Memory B cell (primary cell): ENCODE data around the gene GSTO1.

Experiments used
- ATAC-seq: fragments of 150-1000 bp; cut with Tn5 transposase; 2 replicates; pipeline ENCODE4 v1.10.0; 2021; ENCODE audit warnings: low read depth, mild to moderate bottlenecking, moderate library complexity
- DNase-seq, 2 donors: peaks; one replicate each; pipeline ENCODE4 v3.0.0; 2022; ENCODE audit warnings: low spot score in 2 of 2
- H3K27ac Mint-ChIP-seq: one replicate; pipeline ENCODE4 v1.8.0; 2022; ENCODE audit warnings: mild to moderate bottlenecking, moderate library complexity, mixed read lengths
- H3K27me3 Mint-ChIP-seq: one replicate; pipeline ENCODE4 v1.8.0; 2022; ENCODE audit warnings: mixed read lengths
- H3K36me3 Mint-ChIP-seq: one replicate; pipeline ENCODE4 v1.8.0; 2022; ENCODE audit warnings: mild to moderate bottlenecking, mixed read lengths
- H3K4me1 Mint-ChIP-seq: one replicate; pipeline ENCODE4 v1.8.0; 2022; ENCODE audit warnings: mixed read lengths
- H3K4me3 Mint-ChIP-seq: one replicate; pipeline ENCODE4 v1.8.0; 2022; ENCODE audit warnings: mild to moderate bottlenecking, moderate library complexity, mixed read lengths
- H3K9me3 Mint-ChIP-seq: one replicate; pipeline ENCODE4 v1.8.0; 2022; ENCODE audit warnings: mixed read lengths

GSTO1 gene

DNA sequence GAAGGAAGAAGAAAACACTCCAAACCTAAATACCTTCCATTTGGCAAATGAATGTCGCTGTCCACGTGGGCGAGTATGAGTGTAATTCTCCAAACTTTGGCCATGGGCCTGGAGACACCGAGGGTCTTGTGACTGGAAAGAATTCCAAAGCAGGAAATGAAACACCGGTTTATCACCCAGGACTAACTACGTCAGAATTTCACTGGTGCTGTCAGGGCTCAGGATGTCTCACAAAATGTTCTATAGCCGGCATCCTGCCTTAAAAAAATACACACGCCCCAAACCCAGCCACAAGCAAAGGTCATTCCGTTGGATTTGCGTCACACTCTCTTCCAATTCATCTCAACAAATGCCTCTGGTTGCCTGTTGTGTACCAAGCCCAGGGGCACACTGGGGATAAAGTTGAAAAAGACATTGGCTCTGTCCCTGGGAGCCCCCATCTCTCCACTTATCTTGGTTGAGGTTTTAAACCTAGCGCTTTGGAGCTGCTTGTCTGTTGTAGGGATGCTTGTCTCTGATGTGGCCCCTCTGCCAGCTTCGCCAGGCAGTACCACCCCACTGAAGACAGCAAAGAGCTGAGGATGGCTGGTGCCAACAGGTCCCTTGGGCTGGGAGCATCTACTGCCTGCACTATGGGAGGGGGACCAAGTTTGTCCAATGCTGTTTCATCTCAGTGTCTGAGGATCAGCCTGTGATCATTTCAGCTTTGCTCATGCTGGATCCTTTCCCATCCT lies 45.5 kb downstream of the GSTO1 start:
- Mint-ChIP-seq H3K9me3 (no peaks in the 10 kb centered on the region), H3K4me3 (no peak overlapping the region), H3K27me3 (peaks cover 8% of the 10 kb centered on the region), H3K36me3 (no peaks in the 10 kb centered on the region), H3K4me1 (peaks cover 2% of the 10 kb centered on the region), H3K27ac (no peak overlapping the region)
- DNase-seq (no peak), ATAC-seq (no peak)

DNA sequence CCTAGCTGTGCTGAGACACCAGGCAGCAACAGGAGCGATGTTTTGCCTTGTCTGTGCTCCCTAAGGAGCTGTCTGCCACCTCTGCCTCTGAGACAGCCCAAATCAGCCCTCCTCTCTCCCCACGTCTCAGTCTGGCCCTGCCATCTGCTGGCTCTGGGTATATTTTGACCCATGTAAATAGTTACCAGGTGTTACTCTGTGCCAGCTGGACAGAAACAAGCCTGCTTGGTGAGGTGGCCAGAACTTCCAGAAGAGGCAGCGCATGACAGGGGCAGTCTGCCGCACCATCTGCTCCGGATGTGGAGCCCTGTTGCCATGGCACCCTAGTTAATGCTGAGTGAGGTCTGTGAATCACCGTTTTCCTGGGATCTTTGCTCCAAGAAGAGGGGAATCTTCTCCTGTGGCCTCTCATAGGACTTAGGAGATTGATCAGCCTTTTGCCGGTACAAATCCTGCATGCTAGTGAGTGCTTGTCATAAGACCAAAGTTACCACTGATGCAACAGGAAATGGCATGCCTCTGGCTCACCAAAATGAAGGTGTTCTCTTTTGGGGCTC lies 46.1 kb downstream of the GSTO1 start:
- ATAC-seq (no peak), DNase-seq (no peak)
- H3K27ac Mint-ChIP-seq: no peak overlapping the region
- peaks cover 5% of the 10 kb centered on the region for H3K27me3 Mint-ChIP-seq
- peaks cover 6% of the 10 kb centered on the region for H3K4me1 Mint-ChIP-seq
- H3K36me3 Mint-ChIP-seq: no peaks in the 10 kb centered on the region
- no peak overlapping the region for H3K4me3 Mint-ChIP-seq
- no peaks in the 10 kb centered on the region for H3K9me3 Mint-ChIP-seq

DNA sequence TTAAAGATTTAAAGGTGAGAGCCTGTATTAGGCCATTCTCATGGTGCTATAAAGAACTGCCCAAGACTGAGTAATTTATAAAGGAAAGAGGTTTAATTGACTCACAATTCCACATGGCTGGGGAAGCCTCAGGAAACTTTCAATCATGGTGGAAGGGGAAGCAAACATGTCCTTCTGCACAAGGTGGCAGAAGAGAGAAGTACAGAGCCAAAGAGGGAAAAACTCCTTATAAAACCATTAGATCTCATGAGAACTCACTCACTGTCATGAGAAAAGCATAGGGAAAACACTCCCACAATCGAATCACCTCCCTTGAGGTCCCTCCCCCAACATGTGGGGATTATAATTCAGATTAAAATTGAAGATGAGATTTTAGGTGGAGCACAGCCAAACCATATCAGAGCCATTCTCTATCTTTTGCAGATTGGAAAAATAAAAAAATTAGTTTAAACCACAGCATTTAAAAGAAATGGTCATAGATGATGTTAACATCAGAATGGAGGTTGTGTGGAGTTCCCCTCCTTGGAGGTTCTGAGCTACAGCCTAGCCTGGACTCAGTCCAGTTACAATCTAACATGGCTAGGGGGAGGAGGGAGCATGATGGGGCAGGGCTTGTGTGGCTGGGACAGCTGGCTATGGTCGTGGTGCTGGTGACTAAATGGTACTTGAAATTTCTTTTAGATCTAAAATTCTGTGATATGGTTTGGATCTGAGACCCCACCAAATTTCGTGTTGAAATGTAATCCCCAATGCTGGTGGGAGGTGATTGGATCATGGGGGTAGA lies 47.4 kb downstream of the GSTO1 start:
- Mint-ChIP-seq H3K9me3 (no peaks in the 10 kb centered on the region), H3K27ac (no peak overlapping the region), H3K4me1 (peaks cover 10% of the 10 kb centered on the region), H3K4me3 (no peak overlapping the region), H3K27me3 (peaks cover 5% of the 10 kb centered on the region), H3K36me3 (no peaks in the 10 kb centered on the region)
- DNase-seq: no peak
- ATAC-seq: no peak

DNA sequence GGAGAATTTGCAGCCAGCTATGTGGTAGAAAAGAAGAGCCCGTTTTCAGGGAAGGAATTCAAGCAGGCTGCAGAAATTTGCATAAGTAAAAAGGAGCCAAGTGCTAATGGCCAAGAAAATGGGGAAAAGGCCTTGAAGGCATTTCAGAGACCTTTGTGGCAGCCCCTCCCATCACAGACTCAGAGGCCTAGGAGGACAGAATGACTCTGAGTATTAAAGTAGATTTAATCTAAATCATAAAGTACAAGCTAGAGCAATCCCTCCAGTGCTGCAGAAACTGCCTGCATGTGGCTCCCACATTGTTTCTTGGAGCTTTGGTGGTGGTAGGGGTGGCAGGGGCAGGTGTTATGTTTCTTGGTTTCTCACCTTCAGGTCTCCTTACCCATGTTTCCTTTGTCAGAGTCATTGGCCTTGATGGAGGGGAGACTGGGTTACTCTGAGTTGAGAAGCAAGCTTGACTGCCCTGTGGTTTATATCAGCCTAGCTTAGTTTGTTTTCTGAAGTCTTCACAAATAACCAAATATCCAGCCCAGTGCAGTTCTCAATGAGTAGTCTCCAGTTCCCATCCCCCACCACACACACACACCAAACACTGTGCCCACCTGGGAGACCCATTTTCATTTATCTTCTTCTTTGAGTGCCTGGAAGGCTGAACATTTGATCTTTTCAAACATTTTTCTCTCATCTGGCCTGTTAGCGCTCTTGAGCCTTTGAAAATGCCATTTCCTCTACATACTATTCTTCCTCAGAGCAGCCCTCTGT lies 49.1 kb downstream of the GSTO1 start:
- no peaks in the 10 kb centered on the region for H3K36me3 Mint-ChIP-seq
- peaks cover 23% of the 10 kb centered on the region for H3K4me1 Mint-ChIP-seq
- H3K27me3 Mint-ChIP-seq: peaks cover 5% of the 10 kb centered on the region
- DNase-seq: no peak
- no peaks in the 10 kb centered on the region for H3K9me3 Mint-ChIP-seq
- H3K27ac Mint-ChIP-seq: no peak overlapping the region
- H3K4me3 Mint-ChIP-seq: no peak overlapping the region
- no peak for ATAC-seq

DNA sequence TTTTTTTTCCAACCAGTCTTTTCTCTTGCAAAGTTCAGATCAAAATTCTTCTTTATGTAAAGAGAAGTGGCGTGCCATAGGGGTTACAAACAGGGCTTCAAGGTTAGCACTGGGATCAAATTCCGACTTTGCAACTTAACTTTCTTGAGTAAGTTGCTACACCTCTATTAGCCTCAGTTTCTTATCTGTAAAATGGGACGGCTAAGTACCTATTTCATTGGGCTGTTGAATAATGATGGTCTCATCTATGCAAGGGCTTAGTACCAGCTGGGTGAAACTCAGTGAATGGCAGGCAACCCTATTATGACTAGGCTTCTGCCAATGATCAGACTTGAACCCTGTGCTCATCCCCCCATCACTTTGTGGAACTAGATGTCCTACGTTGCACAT lies 49.7 kb downstream of the GSTO1 start:
- DNase-seq: no peak
- no peak for ATAC-seq
- no peak overlapping the region for H3K27ac Mint-ChIP-seq
- H3K9me3 Mint-ChIP-seq: no peaks in the 10 kb centered on the region
- H3K4me3 Mint-ChIP-seq: no peak overlapping the region
- peaks cover 26% of the 10 kb centered on the region for H3K4me1 Mint-ChIP-seq
- peaks cover 5% of the 10 kb centered on the region for H3K27me3 Mint-ChIP-seq
- H3K36me3 Mint-ChIP-seq: no peaks in the 10 kb centered on the region

DNA sequence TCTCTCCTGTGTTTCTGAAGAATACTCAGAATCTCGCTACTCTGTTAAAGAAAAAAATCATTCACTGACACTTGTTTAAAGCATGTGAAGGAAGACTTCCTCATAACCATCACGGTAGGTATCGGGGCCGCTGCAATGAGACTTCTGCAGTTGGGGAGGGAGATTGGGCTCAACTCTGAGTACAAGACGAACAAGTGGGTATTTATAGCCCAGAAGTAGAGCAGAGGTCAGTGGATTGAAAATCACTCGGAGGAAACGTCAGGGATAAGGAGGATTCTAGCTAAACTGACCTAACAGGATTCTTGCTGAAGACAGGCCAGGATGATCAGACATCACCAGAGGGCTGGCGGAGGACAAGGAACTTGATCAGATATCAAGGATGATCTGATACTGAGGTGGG lies 50.2 kb downstream of the GSTO1 start:
- H3K27ac Mint-ChIP-seq: no peak overlapping the region
- no peak for ATAC-seq
- H3K9me3 Mint-ChIP-seq: no peaks in the 10 kb centered on the region
- no peak for DNase-seq
- peaks cover 5% of the 10 kb centered on the region for H3K27me3 Mint-ChIP-seq
- H3K4me1 Mint-ChIP-seq: peaks cover 26% of the 10 kb centered on the region
- H3K36me3 Mint-ChIP-seq: no peaks in the 10 kb centered on the region
- H3K4me3 Mint-ChIP-seq: no peak overlapping the region

DNA sequence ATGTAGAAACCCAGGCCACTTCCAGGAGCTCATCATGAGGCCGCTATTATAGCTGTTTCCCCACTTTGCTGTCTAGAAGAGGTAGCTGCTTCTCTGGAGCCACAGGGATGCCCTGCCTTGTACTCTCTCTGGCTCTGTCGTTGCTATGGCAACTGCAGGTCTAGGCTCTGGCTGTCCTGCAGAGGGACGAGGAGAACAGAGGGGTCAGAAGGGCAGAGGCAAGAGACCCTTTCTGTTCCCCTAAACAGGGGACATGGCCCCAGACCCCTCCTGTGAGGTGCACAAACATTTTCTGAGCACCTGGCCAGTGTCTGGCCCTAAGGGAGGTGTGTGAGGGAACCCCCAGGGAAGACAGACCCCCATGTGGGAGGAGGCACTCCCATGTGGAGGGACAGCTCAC lies 52.2 kb downstream of the GSTO1 start:
- no peak for ATAC-seq
- Mint-ChIP-seq H3K4me3 (no peak overlapping the region), H3K27ac (no peak overlapping the region), H3K27me3 (no peaks in the 10 kb centered on the region), H3K4me1 (peaks cover 24% of the 10 kb centered on the region), H3K36me3 (peaks cover under 1% of the 10 kb centered on the region), H3K9me3 (no peaks in the 10 kb centered on the region)
- DNase-seq: no peak

DNA sequence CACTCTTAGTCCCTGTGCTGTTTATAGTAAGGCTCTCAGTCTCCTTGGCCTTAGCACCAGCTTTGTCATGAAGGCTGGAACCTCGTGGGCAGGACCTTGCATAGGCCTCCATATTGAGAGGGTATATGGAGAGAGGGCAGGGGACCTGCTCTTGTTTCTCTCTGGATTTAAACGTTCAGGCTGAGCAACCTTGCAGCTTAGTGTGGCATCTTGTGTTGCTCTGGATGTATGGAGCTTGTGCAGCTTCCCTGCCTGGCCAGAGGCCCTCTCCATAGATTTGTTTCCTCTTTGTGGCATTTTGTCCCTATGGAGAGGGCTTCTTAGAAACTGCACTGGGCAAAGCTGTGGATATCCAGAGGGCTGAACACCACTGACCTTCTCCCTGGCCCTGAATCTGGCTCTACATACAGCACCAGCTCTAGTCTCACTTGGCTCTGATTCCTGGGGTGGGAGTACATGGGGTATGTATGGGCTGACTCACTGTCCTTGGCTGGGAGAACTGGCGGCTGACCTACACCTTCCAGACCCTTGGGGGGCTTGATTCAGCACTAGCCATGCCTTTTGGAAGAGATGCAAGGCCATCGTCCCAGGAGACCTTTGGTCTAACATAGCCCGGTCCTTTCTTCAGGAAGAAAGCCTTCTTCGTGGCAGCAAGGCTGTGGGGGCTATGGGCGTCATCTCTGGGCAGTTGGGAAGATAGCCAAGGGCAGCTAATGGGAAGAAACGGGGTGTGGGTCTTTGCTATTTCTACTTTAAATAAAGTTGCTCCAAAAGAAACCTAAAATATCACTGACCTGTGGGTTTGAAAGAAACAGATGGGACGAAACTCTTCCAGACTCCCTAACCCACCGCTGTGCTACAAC lies 53.1 kb downstream of the GSTO1 start:
- Mint-ChIP-seq H3K36me3 (peaks cover 1% of the 10 kb centered on the region), H3K27me3 (no peaks in the 10 kb centered on the region), H3K27ac (peak overlapping the region; percentile 87), H3K4me1 (peaks cover 24% of the 10 kb centered on the region), H3K4me3 (no peak overlapping the region), H3K9me3 (no peaks in the 10 kb centered on the region)
- DNase-seq (no peak), ATAC-seq (no peak)

DNA sequence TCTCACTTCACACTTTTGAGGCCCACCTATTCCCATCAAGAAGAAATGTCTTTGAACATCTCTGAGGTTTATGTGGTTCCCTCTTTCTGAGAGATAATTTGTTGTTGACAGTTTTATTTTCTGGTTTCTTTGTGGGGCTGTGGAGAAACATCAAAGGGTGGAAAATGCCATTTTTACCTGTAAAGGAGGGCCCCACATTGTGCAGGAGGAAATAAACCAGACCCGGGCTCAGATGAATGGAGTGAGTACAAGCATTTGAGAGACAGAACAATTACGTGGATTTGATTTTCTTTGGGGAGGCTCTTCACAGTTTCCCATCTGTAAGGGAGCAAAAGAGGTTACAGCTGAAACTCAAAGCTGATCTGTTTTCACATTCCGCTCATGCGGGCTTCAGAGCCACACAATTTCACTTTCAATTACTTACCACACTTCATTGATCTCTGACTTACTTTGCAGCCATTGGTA lies 53.8 kb downstream of the GSTO1 start:
- H3K36me3 Mint-ChIP-seq: peaks cover 6% of the 10 kb centered on the region
- no peak overlapping the region for H3K4me3 Mint-ChIP-seq
- no peaks in the 10 kb centered on the region for H3K27me3 Mint-ChIP-seq
- peaks cover 26% of the 10 kb centered on the region for H3K4me1 Mint-ChIP-seq
- no peaks in the 10 kb centered on the region for H3K9me3 Mint-ChIP-seq
- peak overlapping the region; percentile 87 for H3K27ac Mint-ChIP-seq
- ATAC-seq (peak; percentile 61), DNase-seq (no peak)

DNA sequence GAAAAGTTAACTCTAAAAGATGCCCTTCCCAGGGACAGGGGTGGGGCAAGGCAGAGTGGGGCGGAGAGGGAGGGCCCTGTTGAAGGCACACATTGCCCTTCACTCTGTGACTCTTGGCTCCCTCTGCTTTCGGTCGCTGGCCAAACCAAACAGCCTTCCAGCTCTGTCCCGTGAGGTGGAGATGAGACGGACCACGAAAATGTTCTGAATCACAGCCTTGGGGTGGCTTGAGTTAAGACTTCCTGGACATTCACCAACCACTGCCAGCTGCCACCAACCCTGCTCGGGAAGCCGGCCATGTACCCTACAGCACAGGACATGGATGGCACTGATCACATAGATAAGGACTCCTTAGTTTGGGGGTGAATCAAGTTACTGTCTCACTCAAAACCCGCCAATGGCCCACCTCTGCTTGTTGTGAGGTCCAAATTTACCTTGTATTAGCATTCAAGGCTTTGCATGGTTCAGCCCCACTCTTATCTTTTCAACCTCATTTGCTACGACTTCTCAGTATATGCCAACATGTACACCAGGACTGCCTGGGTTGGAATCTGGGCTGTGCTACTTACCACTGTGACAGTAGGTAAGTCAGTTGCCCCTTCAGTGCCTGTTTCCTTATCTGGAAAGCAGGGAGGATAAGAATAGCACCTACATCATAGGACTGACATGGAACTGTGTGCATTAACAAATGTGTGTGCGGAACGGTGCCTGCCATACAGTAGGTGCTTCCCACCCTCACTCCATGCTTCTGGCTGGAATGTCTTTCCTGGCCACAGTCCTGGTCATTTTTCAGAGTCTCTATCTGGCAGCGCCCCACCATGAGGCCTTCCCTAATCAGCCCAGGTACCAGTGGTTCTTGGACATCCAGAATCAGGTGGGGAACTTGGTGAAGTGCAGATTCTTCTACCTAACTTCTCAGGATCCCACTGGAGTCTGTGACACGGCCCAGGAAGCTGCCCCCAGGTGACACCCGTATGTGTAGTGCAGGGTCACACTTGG lies 55.6 kb downstream of the GSTO1 start:
- DNase-seq: no peak
- Mint-ChIP-seq H3K27ac (peak overlapping the region; percentile 81), H3K4me3 (no peak overlapping the region), H3K36me3 (peaks cover 7% of the 10 kb centered on the region), H3K9me3 (no peaks in the 10 kb centered on the region), H3K4me1 (peaks cover 26% of the 10 kb centered on the region), H3K27me3 (no peaks in the 10 kb centered on the region)
- ATAC-seq: no peak

DNA sequence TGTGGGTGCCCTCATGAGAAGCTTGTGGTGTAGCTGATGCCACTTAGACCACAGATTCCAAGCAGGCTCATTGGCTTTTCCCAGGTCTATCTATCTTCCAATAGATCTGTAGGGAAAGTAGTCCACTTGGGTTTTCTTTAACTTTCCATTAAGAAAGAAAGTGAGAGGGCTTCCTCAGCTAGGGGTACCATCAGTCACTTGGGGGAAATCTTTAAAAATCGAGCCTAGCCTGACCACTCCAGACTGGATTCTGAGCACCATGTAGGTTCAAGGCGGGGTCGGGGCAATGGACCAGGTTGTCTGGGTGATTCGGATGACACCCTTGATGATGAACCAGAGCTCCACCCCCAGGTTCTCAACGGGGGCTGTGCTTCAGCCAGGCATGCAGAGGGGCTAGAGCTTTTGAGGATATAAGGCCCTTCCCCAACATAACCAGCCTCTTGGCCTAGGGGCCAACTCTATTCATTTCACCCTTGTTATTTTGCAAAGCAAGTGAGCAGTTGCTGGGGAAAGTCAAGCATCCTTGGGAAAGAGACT lies 56.6 kb downstream of the GSTO1 start:
- DNase-seq: no peak
- Mint-ChIP-seq H3K27me3 (no peaks in the 10 kb centered on the region), H3K9me3 (no peaks in the 10 kb centered on the region), H3K4me1 (peaks cover 18% of the 10 kb centered on the region), H3K36me3 (peaks cover 8% of the 10 kb centered on the region), H3K27ac (peak overlapping the region; percentile 81), H3K4me3 (no peak overlapping the region)
- no peak for ATAC-seq
